ENCODE data around the gene GPR137.
"Not testable (repeated sequence)": the region's sequence is repeated elsewhere in the genome, so short reads cannot be mapped to it uniquely, and the experiment has no call there.

DNA sequence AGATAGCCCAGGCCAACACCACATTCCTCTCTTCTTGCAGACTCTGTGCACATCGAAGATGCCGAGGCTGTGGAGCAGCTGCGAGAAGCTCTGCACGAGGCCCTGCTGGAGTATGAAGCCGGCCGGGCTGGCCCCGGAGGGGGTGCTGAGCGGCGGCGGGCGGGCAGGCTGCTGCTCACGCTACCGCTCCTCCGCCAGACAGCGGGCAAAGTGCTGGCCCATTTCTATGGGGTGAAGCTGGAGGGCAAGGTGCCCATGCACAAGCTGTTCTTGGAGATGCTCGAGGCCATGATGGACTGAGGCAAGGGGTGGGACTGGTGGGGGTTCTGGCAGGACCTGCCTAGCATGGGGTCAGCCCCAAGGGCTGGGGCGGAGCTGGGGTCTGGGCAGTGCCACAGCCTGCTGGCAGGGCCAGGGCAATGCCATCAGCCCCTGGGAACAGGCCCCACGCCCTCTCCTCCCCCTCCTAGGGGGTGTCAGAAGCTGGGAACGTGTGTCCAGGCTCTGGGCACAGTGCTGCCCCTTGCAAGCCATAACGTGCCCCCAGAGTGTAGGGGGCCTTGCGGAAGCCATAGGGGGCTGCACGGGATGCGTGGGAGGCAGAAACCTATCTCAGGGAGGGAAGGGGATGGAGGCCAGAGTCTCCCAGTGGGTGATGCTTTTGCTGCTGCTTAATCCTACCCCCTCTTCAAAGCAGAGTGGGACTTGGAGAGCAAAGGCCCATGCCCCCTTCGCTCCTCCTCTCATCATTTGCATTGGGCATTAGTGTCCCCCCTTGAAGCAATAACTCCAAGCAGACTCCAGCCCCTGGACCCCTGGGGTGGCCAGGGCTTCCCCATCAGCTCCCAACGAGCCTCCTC, 30.2 kb downstream of the GPR137 start:
- TF ChIP-seq, protein P1, sequence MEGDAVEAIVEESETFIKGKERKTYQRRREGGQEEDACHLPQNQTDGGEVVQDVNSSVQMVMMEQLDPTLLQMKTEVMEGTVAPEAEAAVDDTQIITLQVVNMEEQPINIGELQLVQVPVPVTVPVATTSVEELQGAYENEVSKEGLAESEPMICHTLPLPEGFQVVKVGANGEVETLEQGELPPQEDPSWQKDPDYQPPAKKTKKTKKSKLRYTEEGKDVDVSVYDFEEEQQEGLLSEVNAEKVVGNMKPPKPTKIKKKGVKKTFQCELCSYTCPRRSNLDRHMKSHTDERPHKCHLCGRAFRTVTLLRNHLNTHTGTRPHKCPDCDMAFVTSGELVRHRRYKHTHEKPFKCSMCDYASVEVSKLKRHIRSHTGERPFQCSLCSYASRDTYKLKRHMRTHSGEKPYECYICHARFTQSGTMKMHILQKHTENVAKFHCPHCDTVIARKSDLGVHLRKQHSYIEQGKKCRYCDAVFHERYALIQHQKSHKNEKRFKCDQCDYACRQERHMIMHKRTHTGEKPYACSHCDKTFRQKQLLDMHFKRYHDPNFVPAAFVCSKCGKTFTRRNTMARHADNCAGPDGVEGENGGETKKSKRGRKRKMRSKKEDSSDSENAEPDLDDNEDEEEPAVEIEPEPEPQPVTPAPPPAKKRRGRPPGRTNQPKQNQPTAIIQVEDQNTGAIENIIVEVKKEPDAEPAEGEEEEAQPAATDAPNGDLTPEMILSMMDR (IDR thresholded peaks at IDR 0.05; ENCODE audit: low read depth, low read length, missing input control), result not testable (repeated sequence)
- TF ChIP-seq TAF1 (conservative IDR thresholded peaks at IDR 0.05); GABPA (IDR thresholded peaks at IDR 0.05 in 1 of 2, conservative IDR thresholded peaks at IDR 0.05 in 1 of 2); YY1 (IDR thresholded peaks at IDR 0.05); SP1 (IDR thresholded peaks at IDR 0.05); JUND (IDR thresholded peaks at IDR 0.05); HNF4A (conservative IDR thresholded peaks at IDR 0.05); RAD21 (IDR thresholded peaks at IDR 0.05); RXRA (IDR thresholded peaks at IDR 0.05); EGR1 (IDR thresholded peaks at IDR 0.05; ENCODE audit: low read depth in 2 of 2); NR2F2 (IDR thresholded peaks at IDR 0.05): not testable (repeated sequence)
- TF ChIP-seq, protein P2, sequence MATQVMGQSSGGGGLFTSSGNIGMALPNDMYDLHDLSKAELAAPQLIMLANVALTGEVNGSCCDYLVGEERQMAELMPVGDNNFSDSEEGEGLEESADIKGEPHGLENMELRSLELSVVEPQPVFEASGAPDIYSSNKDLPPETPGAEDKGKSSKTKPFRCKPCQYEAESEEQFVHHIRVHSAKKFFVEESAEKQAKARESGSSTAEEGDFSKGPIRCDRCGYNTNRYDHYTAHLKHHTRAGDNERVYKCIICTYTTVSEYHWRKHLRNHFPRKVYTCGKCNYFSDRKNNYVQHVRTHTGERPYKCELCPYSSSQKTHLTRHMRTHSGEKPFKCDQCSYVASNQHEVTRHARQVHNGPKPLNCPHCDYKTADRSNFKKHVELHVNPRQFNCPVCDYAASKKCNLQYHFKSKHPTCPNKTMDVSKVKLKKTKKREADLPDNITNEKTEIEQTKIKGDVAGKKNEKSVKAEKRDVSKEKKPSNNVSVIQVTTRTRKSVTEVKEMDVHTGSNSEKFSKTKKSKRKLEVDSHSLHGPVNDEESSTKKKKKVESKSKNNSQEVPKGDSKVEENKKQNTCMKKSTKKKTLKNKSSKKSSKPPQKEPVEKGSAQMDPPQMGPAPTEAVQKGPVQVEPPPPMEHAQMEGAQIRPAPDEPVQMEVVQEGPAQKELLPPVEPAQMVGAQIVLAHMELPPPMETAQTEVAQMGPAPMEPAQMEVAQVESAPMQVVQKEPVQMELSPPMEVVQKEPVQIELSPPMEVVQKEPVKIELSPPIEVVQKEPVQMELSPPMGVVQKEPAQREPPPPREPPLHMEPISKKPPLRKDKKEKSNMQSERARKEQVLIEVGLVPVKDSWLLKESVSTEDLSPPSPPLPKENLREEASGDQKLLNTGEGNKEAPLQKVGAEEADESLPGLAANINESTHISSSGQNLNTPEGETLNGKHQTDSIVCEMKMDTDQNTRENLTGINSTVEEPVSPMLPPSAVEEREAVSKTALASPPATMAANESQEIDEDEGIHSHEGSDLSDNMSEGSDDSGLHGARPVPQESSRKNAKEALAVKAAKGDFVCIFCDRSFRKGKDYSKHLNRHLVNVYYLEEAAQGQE (IDR thresholded peaks at IDR 0.05), result not testable (repeated sequence)
- TF ChIP-seq, protein P3, sequence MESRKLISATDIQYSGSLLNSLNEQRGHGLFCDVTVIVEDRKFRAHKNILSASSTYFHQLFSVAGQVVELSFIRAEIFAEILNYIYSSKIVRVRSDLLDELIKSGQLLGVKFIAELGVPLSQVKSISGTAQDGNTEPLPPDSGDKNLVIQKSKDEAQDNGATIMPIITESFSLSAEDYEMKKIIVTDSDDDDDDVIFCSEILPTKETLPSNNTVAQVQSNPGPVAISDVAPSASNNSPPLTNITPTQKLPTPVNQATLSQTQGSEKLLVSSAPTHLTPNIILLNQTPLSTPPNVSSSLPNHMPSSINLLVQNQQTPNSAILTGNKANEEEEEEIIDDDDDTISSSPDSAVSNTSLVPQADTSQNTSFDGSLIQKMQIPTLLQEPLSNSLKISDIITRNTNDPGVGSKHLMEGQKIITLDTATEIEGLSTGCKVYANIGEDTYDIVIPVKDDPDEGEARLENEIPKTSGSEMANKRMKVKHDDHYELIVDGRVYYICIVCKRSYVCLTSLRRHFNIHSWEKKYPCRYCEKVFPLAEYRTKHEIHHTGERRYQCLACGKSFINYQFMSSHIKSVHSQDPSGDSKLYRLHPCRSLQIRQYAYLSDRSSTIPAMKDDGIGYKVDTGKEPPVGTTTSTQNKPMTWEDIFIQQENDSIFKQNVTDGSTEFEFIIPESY (IDR thresholded peaks at IDR 0.05), result not testable (repeated sequence)
- TF ChIP-seq, protein P4, sequence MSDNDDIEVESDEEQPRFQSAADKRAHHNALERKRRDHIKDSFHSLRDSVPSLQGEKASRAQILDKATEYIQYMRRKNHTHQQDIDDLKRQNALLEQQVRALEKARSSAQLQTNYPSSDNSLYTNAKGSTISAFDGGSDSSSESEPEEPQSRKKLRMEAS (IDR thresholded peaks at IDR 0.05), result not testable (repeated sequence)
